IPS-11a (cell line): Measurements from ENCODE around the gene BBS7.

Experiments
- H3K4me3 ChIP-seq: one replicate; pipeline ENCODE4 v1.5.1; 2013; ENCODE audit warnings: low read depth, low read length, control low read depth

BBS7 gene

DNA sequence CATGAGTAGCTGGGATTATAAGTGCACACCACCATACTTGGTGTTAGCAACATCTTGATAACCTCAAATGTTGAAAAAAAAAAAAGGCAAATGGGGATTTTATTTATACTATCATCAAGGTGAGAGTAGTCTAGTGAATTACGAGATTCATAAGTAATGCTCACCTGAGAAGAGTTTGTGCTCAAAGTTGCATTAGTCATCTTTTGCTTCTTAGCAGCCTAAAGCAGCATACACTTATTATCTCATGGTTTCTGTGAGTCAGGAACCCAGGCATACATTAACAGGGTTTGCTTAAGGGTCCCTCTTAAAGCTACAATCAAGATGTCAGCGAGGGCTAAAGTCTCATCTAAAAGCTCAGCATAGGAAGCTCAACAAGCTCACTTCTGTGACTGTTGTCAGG is 77.3 kb downstream of the BBS7 start:
- H3K4me3 ChIP-seq: no peak overlapping the region

DNA sequence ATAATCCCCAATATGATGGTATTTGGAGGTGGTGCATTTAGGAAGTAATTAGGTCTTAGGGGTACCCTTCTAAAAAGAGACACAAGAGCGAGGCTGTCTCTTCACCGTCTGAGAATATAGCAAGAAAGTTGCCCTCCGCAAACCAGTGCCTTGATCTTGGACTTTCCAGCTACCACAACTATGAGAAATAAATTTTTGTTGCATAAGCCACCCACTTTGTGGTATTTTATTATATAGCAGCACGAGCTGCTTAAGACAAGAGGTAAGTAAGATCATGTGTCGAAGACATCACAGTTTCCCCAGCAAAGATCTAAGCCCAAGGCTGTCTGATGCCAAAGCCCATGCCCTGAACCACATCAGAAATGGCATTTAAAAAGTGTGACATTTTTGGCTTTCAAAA is 78.8 kb downstream of the BBS7 start:
- H3K4me3 ChIP-seq: no peak overlapping the region

DNA sequence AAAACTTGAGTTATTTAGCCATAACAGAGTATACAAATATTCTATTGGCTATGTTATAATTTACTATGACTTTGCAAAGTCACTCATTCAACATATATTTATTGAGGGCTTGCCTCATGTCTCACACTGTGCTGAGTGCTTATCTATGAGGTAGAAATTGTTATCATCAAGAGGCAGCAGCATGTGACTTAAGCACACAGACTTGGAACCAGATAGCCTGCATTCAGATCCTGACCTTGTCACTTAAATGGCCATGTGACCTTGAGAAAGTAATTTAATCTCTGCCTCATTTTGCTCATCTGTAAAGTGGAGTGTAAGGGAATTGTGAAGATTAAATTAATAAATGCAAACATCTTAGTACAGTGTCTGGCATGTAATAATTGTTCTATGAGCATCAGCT is 79.3 kb downstream of the BBS7 start:
- no peak overlapping the region for H3K4me3 ChIP-seq

DNA sequence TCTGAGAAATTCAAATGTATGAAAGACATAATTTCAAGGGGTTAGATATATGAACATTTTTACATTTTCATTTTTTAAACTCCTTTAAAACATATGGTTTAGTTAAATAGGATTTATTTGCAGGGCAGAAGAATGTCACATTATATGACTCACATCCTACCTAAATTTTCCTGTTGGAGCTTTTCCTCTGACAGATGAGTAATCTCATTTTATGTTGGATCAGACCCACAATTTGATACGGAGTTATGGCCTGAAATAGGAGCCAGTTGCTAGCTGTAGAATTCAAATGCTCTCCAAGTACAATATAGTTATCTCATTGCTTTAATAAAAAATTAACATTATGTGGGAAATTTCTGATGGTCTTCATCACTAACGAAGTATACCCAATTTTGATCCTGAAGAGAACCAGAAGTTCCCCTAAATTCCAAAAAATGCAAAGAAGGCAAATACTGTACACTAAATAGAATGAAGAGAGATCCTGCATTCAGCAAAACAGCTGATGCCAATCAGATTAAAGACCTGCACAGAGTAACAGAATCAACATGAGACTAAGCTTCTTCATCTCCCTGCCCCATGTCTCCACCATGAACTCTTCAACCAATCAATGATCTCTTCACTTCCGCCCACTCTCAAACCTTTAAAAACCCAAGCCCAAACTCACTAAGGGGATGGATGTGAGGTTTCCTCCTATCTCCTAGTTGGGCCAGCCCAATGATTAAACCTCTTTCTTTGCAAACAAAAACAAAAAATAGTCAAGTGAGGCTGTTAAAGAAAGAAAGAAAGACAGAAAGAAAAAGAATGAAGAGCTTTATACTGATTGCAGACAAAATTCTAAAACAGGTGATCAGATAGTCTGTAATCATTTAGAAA is 80.1 kb downstream of the BBS7 start:
- H3K4me3 ChIP-seq: no peak overlapping the region

DNA sequence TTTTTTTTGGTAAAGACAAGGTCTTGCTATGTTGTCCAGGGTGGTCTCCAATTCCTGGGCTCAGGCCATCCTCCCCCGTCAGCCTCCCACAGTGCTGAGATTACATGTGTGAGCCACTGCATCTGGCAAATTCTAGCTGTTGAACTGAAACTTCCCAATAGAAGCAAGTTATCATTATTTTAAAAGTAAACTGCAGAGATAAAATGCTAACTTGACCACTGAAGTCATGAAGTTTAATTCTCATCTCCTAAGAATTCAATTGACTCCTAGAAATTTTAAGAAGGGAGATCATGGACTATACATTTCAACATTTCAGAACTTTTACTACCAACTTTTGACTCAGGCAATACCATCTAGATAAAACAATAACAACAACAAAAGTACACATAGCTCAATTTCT is 80.8 kb downstream of the BBS7 start:
- no peak overlapping the region for H3K4me3 ChIP-seq

DNA sequence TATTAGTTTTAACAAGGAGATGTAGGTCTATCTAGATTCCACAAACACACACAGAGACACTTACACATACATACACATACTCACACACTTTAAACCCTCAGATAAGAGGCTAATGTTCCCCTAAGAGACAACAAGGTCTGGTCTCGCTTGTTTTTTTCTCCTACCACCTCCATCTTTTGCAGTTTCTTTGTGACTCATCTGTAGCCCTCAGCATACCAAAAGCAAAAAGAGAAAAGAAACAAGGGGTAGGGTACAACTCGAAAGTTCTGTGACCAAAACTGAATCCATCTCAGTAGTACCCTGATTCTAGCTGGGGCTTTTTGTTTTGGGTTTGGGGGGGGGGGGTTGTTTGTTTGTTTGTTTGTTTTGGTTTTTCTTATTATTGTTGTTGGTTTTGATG is 81.4 kb downstream of the BBS7 start:
- H3K4me3 ChIP-seq: no peak overlapping the region

DNA sequence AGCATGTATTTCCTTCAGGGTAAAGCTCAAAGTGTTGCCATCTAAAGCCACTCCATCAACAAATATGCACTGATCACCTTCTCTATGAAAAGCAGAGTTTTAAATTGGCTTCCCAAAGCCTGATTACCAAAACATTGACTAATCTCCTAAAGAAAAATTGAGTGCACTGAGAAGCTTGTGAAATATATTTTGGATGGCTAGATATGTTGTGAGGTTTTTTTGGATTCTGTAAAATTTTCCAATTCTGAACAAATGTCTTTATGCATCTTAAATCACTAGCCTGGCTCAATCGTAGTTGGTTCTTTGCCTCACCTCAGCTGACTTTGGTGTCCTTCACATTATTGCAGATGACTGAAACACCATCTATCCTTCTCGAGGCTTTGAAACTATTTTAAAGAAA is 84.1 kb downstream of the BBS7 start:
- no peak overlapping the region for H3K4me3 ChIP-seq

DNA sequence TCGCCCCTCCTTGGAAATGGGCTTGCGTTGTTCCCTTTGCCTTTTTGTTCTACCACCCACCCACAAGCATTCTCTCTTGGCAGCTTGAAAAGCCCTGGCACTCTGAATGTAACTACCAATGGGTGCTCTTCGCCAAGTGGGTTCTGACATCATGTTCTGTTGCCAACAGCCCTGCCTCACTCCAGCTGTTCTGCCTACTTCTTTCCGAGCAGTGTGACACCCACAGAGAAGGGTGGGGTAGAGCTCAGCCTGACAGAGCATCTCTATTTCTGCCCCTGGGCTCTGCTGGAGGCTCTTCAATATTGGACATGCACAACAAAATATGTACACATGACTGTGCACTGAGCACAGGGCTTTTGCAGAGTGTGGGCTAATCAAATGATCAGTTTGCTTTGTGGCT is 84.8 kb downstream of the BBS7 start:
- no peak overlapping the region for H3K4me3 ChIP-seq

DNA sequence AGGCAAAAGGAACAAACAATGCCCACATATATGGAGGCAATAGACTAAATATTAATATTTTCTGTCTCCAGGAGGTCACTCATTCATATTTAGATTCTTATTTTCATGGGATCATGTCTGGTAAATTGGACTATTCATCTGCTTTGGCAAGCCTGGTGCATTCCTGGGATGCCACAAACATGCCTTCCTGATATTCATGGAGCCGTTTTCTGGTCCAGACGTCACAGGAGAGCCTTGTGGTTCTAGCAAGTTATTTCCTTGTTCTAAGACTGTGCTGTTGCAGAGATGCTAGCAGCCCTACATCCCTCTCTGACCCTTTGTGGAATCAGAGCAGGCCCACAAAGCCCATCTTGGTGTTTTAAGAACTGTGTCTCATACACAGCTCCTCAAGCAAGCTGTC is 85.3 kb downstream of the BBS7 start:
- no peak overlapping the region for H3K4me3 ChIP-seq

DNA sequence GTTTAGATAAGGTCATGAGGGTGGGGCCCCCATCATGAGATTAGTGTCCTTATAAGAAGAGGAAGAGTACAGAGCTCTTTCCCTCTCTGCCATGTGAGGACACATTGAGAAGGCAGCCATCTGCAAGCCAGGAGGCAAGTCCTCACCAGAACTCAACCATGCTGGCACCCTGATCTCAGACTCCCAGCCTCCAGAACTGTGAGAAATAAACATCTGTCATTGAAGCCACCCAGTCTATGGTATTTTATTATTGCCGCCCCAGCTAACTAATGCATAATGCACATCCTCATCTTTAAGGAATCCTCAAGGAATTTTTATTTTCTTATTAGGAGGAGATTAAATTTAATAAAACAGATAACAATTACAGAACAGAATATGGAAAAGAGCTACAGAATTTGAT is 85.9 kb downstream of the BBS7 start:
- H3K4me3 ChIP-seq: no peak overlapping the region

DNA sequence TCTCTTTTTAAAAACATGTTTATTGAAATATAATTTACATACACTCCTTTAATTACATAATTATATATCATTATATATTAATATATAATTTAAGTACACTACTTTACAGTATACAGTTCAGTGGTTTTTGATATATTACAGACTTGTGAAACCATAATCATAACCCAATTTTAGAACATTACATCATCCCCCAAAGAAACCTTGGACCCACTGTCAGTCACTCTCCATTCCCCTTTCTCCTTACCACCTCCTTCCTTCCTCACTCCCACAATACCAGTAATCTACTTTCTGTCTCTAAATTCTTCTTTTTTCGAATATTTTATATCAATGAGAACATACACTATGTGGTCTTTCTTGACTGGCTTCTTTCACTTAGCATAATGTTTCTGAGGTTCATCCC is 87.1 kb downstream of the BBS7 start:
- no peak overlapping the region for H3K4me3 ChIP-seq

DNA sequence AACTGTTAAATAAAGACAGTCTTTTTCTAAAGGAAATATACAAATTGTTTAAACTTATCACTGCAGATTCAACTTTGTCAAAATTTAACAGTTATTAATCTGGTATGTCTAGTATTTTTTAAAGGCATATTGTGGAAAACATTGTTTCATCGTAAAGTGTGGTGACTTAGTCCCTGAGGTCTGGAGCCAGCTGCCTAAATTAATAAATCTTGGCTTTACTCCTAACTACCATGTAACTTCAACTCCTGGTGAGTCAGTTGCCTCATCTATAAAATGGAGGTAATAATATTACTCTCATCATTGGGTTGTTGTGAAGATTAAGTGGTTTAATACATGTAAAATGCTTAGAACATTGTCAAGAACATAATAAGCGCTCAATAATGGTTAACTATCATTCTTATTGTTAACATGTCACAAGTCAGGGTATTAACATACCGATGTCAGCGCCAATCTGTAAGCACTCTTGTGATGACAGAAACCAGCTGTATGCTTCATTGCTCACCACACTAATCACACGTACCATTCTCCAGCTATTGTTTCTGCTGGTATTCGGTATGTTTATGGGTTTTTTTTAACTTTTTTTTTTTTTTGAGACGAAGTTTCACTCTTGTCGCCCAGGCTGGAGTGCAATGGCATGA is 91.2 kb downstream of the BBS7 start:
- H3K4me3 ChIP-seq: no peak overlapping the region

DNA sequence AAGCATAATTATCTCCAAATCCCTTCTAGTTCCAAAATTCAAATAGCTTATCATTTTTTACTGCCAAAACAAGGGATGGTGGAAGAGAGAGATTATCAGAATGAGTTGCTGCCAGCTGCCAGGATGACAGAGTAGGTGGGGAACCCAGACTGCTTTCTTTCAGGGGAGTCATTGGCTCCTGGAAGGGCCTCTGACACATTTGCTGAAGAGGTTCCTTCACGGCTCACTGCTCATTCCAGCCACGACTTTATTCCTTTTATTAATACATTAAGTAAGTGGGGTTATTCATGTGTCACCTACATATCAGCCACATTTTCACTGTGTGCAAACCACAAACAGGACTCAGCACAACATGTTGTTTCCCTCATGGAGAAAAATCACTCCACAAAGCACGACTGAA is 92.6 kb downstream of the BBS7 start:
- no peak overlapping the region for H3K4me3 ChIP-seq

DNA sequence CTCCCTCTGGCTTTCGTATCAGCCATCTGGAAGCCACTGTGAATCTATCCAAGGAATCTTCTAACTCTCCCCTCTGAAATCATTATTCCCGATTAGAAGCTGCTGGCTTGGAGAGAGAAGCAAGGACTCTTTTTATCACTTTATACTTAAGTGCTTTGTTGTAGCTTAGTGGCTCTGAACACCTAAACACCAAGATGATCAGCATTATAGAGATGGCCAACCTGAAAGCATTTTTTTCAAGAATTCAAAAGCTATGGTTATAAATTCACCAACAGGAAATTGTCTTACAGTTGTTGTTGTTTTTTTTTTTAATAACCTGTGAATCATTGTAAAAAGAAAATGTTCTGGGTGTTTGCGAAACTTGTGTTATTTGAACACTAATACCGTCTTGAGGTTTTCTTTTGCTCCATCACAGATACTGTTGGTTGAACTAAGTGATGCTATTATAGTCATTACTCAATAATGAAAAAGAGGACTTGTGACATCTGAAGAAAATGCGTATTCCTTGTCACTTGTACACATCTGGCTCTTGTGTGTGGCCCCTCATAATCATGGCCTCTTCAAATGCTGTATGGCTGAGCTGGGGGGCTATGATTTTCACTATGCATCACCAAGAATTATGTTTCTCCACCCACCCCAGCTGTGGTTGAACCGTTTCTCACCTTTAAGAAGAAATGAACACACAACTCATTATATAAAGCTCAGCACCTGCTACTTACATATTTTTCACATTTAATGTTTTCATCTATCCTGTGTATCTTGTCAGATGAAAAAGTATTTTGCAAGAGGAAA is 93.5 kb downstream of the BBS7 start:
- no peak overlapping the region for H3K4me3 ChIP-seq
